NK-92 (cell line): Measurements from ENCODE around the gene AGFG1.
"Not testable (repeated sequence)": the region's sequence is repeated elsewhere in the genome, so short reads cannot be mapped to it uniquely, and the experiment has no call there.

Experiments used
- DNase-seq: peaks from one replicate; lab custom pipeline; 2025; ENCODE audit not compliant: unreplicated experiment; lab: John Stamatoyannopoulos, UW

AGFG1 gene

DNA sequence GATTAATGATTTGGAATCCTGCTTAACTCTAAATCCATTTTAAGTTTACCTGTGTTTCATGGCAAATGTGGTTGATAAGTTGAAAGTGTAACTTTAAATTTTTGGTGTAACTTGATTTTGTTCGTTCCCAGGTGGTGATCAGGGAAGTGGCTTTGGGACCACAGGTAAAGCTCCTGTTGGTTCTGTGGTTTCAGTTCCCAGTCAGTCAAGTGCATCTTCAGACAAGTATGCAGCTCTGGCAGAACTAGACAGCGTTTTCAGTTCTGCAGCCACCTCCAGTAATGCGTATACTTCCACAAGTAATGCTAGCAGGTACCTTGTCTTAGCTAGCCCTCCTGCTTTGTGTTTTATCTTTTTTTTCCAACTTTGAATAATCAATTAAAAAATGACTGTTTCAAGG is 62.8 kb downstream of the AGFG1 start:
- no peak for DNase-seq

GRCh38 chr2:227536445-227536844 is 64.5 kb downstream of the AGFG1 start:
- DNase-seq, result no peak

DNA sequence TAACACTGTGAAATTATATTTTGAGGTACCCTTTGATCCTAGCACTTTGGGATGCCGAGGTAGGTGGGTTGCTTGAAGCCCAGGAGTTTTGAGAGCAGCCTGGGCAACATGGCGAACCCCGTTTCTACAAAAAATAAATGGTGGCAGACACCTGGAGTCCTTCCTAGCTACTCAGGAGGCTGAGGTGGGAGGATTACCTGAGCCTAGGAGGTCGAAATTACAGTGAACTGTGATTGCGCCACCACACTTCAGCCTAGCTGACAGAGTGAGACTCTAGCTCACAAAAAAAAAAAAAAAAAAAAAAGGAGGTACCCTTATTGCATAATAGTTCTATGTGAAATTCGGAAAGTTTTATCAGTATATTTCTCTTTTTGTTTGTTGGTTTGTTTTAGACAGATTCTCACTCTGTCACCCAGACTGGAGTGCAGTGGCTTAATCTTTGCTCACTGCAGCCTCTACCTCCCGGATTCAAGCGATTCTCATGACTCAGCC is 67.6 kb downstream of the AGFG1 start:
- DNase-seq, result no peak

GRCh38 chr2:227540352-227540751 is 68.4 kb downstream of the AGFG1 start:
- not testable (repeated sequence) for DNase-seq

DNA sequence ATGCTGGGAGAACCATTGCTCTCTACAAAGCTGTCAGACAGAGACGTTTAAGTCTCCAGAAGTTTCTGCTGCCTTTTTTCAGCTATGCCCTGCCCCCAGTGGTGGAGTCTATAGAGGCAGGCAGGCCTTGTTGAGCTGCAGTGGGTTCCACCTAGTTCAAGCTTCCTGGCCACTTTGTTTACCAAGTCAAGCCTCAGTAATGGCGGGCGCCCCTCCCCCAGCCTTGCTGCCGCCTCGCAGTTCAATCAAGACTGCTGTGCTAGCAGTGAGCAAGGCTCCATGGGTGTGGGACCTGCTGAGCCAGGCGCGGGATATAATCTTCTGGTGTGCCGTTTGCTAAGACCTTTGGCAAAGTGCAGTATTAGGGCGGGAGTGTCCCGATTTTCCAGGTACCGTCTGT is 74.0 kb downstream of the AGFG1 start:
- no peak for DNase-seq

DNA sequence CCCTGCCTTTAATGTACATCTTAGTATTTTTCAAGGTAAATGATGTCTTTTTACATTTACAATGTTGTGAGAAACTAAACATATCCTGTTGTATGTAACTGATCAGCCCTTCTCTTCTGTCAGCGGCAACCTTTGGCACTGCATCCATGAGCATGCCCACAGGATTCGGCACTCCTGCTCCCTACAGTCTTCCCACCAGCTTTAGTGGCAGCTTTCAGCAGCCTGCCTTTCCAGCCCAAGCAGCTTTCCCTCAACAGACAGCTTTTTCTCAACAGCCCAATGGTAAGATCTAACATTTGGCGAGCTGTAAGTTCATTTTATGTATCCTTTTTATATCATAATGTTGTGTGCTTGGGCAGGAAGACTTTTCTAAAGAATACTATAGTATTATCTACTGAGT is 79.9 kb downstream of the AGFG1 start:
- DNase-seq, result no peak

- DNase-seq, result no peak
Observed at GRCh38 chr2:227562581-227562980, 90.6 kb downstream of the AGFG1 start.

DNA sequence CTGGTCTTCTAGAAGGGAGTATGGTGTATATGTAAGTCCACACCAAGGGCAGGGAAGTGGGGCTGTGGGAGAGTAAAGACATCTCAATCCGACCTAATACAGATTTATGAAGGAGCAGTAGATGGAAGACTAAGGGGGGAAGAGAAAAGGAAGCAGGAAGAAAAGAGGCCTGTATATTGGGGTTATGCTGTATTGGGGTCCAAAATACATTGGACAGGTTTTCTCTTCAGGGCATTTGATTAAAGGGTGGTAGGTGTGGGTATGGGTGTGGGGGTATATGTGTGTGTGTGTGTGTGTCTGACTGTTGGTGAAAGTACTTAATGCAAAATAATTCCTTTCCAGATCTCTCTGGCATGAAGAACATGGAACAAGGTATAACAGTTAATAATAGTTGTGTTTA is 93.1 kb downstream of the AGFG1 start:
- DNase-seq, result no peak

GRCh38 chr2:227566012-227566411 is 94.1 kb downstream of the AGFG1 start:
- no peak for DNase-seq

DNA sequence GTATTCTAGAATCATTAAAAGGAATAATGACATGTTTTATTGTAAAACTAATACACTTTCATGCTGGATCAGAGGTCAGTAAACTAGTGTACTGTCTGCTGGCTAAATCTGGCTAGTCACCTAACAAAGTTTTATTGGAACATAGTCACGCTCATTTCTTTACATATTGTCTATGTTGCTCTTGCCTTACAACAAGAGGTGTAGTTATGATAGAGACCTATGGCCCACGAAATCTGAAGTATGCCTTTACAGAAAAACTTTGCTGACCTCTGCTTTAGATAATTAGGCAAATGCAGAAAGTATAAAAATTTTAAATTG is 96.9 kb downstream of the AGFG1 start:
- DNase-seq, result no peak

- no peak for DNase-seq
Observed at GRCh38 chr2:227570615-227571014, 98.7 kb downstream of the AGFG1 start.

DNA sequence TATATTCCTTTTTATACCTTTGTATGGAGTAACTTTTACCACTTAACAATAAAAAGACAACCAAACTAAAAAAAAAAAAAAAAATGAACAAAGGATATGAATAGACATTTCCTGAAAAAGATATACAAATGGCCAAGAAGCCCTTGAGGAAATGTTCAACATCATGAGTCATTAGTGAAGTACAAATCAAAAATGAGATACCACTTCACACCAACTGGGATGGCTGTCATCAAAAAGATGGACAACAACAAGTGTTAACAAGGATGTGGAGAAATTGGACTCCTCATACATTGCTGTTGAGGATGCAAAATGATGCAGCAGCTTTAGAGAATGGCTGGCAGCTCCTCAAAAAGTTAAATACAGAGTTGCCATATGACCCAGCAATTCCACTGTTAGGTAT is 104.2 kb downstream of the AGFG1 start:
- DNase-seq, result no peak

DNA sequence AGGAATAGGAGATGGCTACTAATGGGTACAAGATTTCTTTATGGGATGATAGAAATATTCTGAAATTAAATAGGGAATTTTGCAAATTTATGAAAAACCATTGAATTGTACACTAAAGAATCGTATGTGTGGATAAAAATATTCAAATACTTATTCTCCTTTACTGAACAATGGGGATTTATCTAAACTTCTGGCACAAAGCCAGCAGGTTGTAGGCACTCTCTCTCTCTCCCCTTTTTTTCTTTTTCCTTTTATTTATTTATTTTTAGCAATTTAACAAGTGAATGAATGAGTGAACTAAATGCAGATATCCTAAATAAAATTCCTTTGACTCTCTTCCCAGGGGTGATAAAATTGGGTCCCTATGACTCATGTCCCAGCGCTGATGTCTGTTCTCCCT is 104.9 kb downstream of the AGFG1 start:
- DNase-seq, result no peak

GRCh38 chr2:227577555-227577954 is 105.6 kb downstream of the AGFG1 start:
- DNase-seq, result no peak

- DNase-seq, result no peak
Observed at GRCh38 chr2:227578642-227579041, 106.7 kb downstream of the AGFG1 start.

- no peak for DNase-seq
Observed at GRCh38 chr2:227579791-227580190, 107.8 kb downstream of the AGFG1 start.

GRCh38 chr2:227582369-227582768 is 110.4 kb downstream of the AGFG1 start:
- no peak for DNase-seq

DNA sequence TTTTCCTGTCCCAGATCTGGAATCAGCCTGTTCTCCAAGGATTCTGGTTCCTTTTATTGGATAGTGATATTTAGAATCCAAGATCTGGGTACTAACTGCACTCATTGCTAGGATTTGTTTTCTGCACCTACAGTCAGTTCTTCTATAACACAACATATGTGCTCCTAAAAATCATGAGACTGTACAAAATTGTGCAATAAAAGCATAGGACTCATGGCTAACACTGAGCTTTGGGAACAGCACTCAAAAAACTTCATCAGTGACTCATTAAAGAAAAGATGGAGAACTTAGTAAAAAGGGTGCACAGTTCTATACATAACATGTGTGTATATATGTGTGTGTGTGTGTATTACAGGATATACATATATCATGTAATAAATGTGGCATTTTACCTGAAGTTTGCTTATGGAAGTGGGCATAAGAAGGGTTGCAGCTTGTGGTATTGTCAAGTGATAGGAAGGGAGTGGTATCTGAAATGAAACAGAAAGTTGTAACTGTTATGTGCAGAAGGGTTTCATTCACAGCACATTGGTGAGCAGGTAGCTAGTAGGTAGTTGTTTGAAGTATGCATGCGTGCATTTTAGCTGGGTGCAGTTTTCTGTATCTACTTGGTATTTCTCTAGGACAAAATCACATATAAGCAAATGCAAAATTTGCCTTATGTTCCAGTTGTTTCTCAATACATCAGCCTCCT is 120.9 kb downstream of the AGFG1 start:
- DNase-seq, result no peak

GRCh38 chr2:227595797-227596196 is 123.8 kb downstream of the AGFG1 start:
- no peak for DNase-seq

DNA sequence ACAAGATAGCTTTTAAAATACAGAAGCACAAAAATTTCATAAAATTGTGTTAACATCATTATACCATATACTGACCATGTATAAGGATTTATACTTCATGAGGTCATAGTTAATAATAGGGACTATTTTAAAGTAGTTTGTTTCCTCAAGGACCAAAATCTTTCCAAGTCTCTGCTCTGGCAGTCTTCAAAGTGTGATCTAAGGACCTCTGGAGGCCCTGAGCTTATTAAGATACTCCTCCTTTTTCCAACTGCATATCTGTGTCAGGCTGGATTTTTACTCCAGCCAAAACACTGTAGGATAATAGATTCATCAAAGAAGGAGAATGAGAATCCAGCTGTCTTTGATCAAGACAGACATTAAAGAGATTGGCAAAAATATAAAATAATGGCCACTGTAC is 125.1 kb downstream of the AGFG1 start:
- DNase-seq, result no peak

DNA sequence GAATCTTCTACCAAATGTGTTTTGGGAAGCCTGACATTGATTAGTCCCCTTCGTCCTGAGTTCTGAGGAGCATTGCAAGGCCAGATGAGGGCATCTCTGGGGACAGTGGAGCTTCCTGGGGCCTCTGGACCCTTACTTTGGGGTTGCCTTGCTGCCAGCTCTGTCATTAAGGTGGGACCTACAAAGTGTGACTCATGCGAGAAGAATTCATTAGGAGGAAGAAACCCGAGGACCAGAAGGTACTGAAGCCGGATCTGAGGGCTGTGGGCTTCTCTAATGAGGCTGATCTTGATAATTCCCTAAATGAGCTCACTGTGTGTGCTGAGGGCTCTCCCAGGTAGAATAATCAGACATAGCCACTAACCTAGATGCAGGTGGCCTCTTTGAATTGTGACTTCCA is 126.0 kb downstream of the AGFG1 start:
- no peak for DNase-seq

DNA sequence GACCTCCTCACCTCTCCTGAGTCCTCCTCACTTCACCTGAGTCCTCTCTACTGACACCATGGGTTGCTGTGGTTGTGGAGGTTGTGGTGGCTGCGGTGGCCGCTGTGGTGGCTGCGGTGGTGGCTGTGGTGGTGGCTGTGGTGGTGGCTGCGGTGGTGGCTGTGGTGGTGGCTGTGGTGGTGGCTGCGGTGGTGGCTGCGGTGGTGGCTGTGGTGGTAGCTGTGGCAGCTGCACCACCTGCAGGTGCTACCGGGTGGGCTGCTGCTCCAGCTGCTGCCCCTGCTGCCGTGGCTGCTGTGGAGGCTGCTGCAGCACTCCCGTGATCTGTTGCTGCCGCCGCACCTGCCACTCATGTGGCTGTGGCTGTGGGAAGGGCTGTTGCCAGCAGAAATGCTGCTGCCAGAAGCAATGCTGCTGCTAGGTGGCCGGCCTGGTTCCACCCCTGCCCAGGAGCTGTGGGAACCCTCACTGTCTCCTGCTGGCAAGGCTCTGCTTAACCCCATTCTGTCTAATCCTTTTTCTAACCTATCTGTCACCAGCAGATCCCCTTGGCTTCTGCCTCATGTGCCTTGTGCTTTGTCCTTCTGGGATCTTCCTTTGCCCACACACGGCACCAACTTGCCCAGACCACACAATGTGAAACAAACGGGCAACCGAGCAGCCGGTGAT is 127.0 kb downstream of the AGFG1 start, which contains the start of gene SCYGR2:
Gene SCYGR2, plus strand, starts transcription at position 59 of the 669 bp plus-strand sequence. Its CDS starts 0 bp downstream, at position 59.
- not testable (repeated sequence) for DNase-seq

GRCh38 chr2:227602358-227602757 is 130.4 kb downstream of the AGFG1 start:
- DNase-seq, result no peak
